Karpas-422 (cell line): Measurements from ENCODE around the gene TRIM68. TPM values are rescaled to one million over a fixed set of nuclear protein-coding genes. Genes with fewer than 3 reads are reported as not detected.

Experiments used
- DNase-seq: peaks from one replicate; pipeline ENCODE4 v3.0.0-alpha.2; 2015
- H2AFZ ChIP-seq: fragments of 200-600 bp; sonication (generic); 2 replicates; pipeline ENCODE4 v1.6.1; 2014; ENCODE audit warnings: antibody characterized with exemption, low read length, mixed read lengths
- H3K27ac ChIP-seq: fragments of 200-600 bp; sonication (generic); 2 replicates; pipeline ENCODE4 v1.5.1; 2014; ENCODE audit warnings: mild to moderate bottlenecking, low read length, moderate library complexity
- H3K27me3 ChIP-seq: fragments of 200-600 bp; sonication (generic); 2 replicates; pipeline ENCODE4 v1.6.1; 2014; ENCODE audit warnings: low read length, mixed read lengths
- H3K36me3 ChIP-seq: fragments of 200-600 bp; sonication (generic); 2 replicates; pipeline ENCODE4 v1.6.1; 2014; ENCODE audit warnings: low read length, mixed read lengths; ENCODE audit not compliant: insufficient read depth
- H3K4me1 ChIP-seq: fragments of 200-600 bp; sonication (generic); 2 replicates; pipeline ENCODE4 v1.6.1; 2014; ENCODE audit warnings: mild to moderate bottlenecking, low read length, mixed read lengths
- H3K4me2 ChIP-seq: fragments of 200-600 bp; sonication (generic); 2 replicates; pipeline ENCODE4 v1.6.1; 2014; ENCODE audit warnings: low read length, low read depth, mild to moderate bottlenecking; ENCODE audit not compliant: poor library complexity, severe bottlenecking
- H3K4me3 ChIP-seq: fragments of 200-600 bp; sonication (generic); 2 replicates; pipeline ENCODE4 v1.5.1; 2014; ENCODE audit warnings: mild to moderate bottlenecking, antibody characterized with exemption, low read length, mixed read lengths
- H3K79me2 ChIP-seq: fragments of 200-600 bp; sonication (generic); 2 replicates; pipeline ENCODE4 v1.6.1; 2014; ENCODE audit warnings: mild to moderate bottlenecking, low read length, mixed read lengths
- H3K9ac ChIP-seq: fragments of 200-600 bp; sonication (generic); 2 replicates; pipeline ENCODE4 v1.6.0; 2014; ENCODE audit warnings: low read length
- H3K9me2 ChIP-seq: fragments of 200-600 bp; sonication (generic), shearing (Covaris generic); replicated peaks from 2 replicates; pipeline ENCODE4 v1.6.0; 2014; ENCODE audit warnings: mild to moderate bottlenecking, low read length, moderate library complexity; ENCODE audit not compliant: insufficient read depth
- H3K9me3 ChIP-seq: fragments of 300-700, 200-600 bp; sonication (generic); 2 replicates; pipeline ENCODE4 v1.6.1; 2014; ENCODE audit warnings: low read length, mixed read lengths
- H4K20me1 ChIP-seq: fragments of 200-600 bp; sonication (generic); 2 replicates; pipeline ENCODE4 v1.6.1; 2014; ENCODE audit warnings: mild to moderate bottlenecking, antibody characterized with exemption, low read length, low read depth; ENCODE audit not compliant: insufficient read depth
- total RNA-seq: library from RNA; depleted of rRNA; stranded (reverse); fragments of >200 nt; shearing (Covaris generic); gene quantifications from 2 replicates; pipeline ENCODE4 v1.2.3, GENCODE V29; 2014; ENCODE audit warnings: low replicate concordance; rRNA removed

The TRIM68 gene
- total RNA-seq, 1 experiment from 2014 or later: 17.5 TPM

DNA sequence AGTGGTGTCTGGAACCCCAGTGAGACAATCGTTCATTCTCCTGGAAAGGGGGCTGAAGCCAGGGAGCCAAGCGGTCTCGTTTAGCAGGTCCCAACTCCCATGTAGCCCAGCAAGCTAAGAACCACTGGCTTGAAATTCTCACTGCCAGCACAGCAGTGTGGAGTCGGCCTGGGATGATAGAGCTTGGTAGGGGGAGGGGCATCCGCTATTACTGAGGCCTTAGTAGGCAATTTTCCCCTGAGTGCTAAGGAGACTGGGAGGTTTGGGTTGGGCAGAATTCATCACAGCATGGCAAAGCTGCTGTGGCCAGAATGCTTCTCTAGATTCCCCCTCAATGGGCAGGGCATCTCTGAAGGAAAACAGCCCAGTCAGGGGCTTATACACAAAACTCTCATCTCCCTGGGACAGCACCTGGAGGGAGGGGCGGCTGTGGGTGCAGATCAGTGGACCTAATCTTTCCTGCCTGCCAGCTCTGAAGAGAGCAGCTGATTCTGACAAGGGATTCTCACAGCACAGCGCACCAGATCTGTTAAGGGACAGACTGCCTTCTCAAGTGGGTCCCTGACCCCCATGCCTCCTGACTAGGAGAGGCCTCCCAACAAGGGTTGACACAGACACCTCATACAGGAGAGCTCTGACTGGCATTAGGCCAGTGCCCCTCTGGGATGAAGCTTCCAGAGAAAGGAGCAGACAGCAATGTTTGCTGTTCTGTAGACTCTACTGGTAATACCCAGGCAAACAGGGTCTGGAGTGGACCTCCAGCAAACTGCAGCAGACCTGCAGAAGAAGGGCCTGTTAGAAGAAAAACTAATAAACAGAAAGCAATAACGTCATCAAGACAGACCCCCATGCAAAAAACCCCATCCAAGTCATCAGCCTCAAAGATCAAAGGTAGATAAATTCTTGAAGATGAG, 48.2 kb downstream of the TRIM68 start:
- H3K9ac ChIP-seq: no peak overlapping the region
- H3K9me2 ChIP-seq: no peaks in the 10 kb centered on the region
- no peak overlapping the region for H3K4me2 ChIP-seq
- H3K27ac ChIP-seq: no peak overlapping the region
- no peaks in the 10 kb centered on the region for H4K20me1 ChIP-seq
- no peak overlapping the region for H3K4me3 ChIP-seq
- no peaks in the 10 kb centered on the region for H3K27me3 ChIP-seq
- no peaks in the 10 kb centered on the region for H3K36me3 ChIP-seq
- H3K4me1 ChIP-seq: no peaks in the 10 kb centered on the region
- no peaks in the 10 kb centered on the region for H3K79me2 ChIP-seq
- no peaks in the 10 kb centered on the region for H3K9me3 ChIP-seq
- peak; percentile 31 for DNase-seq
- no peak overlapping the region for H2AFZ ChIP-seq

DNA sequence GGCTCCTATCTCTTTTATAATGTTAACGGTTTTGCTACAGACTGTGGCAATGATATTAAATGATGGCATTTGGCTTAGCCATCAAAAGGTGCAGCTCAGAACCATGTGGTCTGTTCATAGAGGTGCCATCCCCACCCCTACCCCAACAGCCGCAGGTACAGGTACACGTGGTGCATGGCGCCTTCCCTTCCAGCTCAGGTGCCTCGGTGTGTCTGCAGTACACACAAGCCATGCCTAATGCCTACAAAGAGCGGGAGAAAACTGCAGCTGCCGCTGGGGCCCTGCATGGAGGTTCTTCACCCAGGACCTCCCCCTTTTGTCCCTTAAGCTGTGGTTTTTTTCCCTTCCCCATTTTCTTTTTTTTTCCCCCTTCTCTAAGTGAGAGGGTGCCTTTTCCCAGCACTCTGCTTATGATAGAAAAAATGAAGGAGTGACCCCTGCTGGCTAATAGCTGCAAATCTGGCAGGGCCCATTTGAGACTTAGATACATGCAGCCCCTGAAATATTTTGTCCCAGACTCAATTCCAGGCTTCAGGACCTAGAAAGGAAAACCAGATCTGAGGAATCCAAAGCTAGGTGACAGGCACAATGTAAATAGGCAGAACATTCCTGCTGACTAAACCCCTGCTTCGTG, 56.6 kb downstream of the TRIM68 start:
- H3K27me3 ChIP-seq: no peaks in the 10 kb centered on the region
- no peak overlapping the region for H2AFZ ChIP-seq
- no peaks in the 10 kb centered on the region for H3K9me3 ChIP-seq
- no peak overlapping the region for H3K4me3 ChIP-seq
- DNase-seq: peak; percentile 60
- H3K9me2 ChIP-seq: no peaks in the 10 kb centered on the region
- H3K27ac ChIP-seq: no peak overlapping the region
- H3K36me3 ChIP-seq: no peaks in the 10 kb centered on the region
- no peaks in the 10 kb centered on the region for H3K79me2 ChIP-seq
- no peak overlapping the region for H3K4me2 ChIP-seq
- no peaks in the 10 kb centered on the region for H3K4me1 ChIP-seq
- H3K9ac ChIP-seq: no peak overlapping the region
- H4K20me1 ChIP-seq: no peaks in the 10 kb centered on the region

Other genes with a start within 250 kb of the TRIM68 start
- gene OR52B4, start 239.8 kb downstream of the TRIM68 start, total RNA-seq: not detected in 2 replicates
- 15.1 and 24.7 TPM in 2 replicates for gene TRIM21, start 214.5 kb downstream of the TRIM68 start, total RNA-seq
- not detected in 2 replicates for gene OR52K2, start 158.9 kb downstream of the TRIM68 start, total RNA-seq
- gene OR52K1, start 125.6 kb downstream of the TRIM68 start, total RNA-seq: not detected in 2 replicates
- gene OR52M1, start 63.0 kb downstream of the TRIM68 start, total RNA-seq: not detected in 2 replicates
- not detected in 2 replicates for gene OR52I2, start 26.5 kb downstream of the TRIM68 start, total RNA-seq
- gene OR52I1, start 14.2 kb downstream of the TRIM68 start, total RNA-seq: not detected in 2 replicates
- gene OR51D1, start 29.2 kb upstream of the TRIM68 start, total RNA-seq: not detected in 2 replicates
- not detected in 2 replicates for gene OR51E1, start 35.8 kb upstream of the TRIM68 start, total RNA-seq
- not detected in 2 replicates for gene OR51E2, start 89.6 kb upstream of the TRIM68 start, total RNA-seq
- not detected in 2 replicates for gene MMP26, start 96.6 kb upstream of the TRIM68 start, total RNA-seq
- not detected in 2 replicates for gene OR51F1, start 161.7 kb upstream of the TRIM68 start, total RNA-seq
- not detected in 2 replicates for gene OR52R1, start 196.1 kb upstream of the TRIM68 start, total RNA-seq
- not detected in 2 replicates for gene OR51F2, start 213.1 kb upstream of the TRIM68 start, total RNA-seq
- gene OR51S1, start 241.0 kb upstream of the TRIM68 start, total RNA-seq: not detected in 2 replicates